ENCODE results near the gene HSH2D.

GRCh38 chr19:16121967-16122366 is 21.5 kb upstream of the HSH2D start:
- TF ChIP-seq CTCF (IDR thresholded peaks at IDR 0.05) = no peak
- no peak for TF ChIP-seq POLR2A (IDR thresholded peaks at IDR 0.05)
- TF ChIP-seq POLR2AphosphoS5 (IDR thresholded peaks at IDR 0.05; ENCODE audit: insufficient read depth in 1 of 2, low read depth in 1 of 2) = peak in 1 of 2 donors; percentile 68
